Nephron (organoid): ENCODE measurements around the gene WDR45.

Experiments
- H3K27ac Mint-ChIP-seq, 3 experiments: 2 replicates each; pipeline ENCODE4 v1.8.0; 2020; ENCODE audit warnings: mixed read lengths in 3 of 3, mild to moderate bottlenecking in 2 of 3, moderate library complexity in 1 of 3
- H3K27me3 Mint-ChIP-seq: 2 replicates; pipeline ENCODE4 v1.8.0; 2021; ENCODE audit warnings: low read depth, mild to moderate bottlenecking, moderate library complexity, mixed read lengths
- H3K36me3 Mint-ChIP-seq: 2 replicates; pipeline ENCODE4 v1.8.0; 2020; ENCODE audit warnings: low read depth, mixed read lengths
- H3K4me1 Mint-ChIP-seq: 2 replicates; pipeline ENCODE4 v1.8.0; 2020; ENCODE audit warnings: mixed read lengths
- H3K4me3 Mint-ChIP-seq, 3 experiments: 2 replicates each; pipeline ENCODE4 v1.8.0; 2020; ENCODE audit warnings: mild to moderate bottlenecking in 3 of 3, mixed read lengths in 3 of 3, moderate library complexity in 2 of 3
- H3K9me3 Mint-ChIP-seq: 2 replicates; pipeline ENCODE4 v1.8.0; 2020; ENCODE audit warnings: mixed read lengths
- TF ChIP-seq, protein P1 (sequence below), 3 experiments: fragments of 200-600 bp; sonication (generic); IDR thresholded peaks; one replicate each; pipeline ENCODE4 v1.5.0; 2021; ENCODE audit warnings: antibody characterized with exemption in 3 of 3; ENCODE audit not compliant: unreplicated experiment in 3 of 3

WDR45 gene

DNA sequence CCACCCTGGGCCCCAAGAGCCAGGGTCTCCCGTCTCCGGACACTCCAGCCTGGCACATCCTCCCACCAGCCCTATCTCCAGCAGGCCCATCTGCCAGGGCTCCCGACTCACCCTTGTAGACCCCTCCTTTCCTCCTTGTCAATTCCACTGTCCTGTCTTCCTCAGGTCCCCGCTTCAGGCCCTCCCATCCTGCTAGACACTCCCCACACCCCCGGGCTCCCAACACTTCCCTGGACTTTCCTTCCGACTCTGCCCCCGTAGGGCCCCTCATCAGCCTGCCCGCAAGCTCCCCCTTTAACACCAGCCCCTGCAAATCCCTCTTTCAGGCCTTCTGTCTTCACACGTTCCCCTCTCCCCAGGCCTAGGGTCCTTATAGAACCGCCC is 7.0 kb downstream of the WDR45 start:
- TF ChIP-seq, protein P1, sequence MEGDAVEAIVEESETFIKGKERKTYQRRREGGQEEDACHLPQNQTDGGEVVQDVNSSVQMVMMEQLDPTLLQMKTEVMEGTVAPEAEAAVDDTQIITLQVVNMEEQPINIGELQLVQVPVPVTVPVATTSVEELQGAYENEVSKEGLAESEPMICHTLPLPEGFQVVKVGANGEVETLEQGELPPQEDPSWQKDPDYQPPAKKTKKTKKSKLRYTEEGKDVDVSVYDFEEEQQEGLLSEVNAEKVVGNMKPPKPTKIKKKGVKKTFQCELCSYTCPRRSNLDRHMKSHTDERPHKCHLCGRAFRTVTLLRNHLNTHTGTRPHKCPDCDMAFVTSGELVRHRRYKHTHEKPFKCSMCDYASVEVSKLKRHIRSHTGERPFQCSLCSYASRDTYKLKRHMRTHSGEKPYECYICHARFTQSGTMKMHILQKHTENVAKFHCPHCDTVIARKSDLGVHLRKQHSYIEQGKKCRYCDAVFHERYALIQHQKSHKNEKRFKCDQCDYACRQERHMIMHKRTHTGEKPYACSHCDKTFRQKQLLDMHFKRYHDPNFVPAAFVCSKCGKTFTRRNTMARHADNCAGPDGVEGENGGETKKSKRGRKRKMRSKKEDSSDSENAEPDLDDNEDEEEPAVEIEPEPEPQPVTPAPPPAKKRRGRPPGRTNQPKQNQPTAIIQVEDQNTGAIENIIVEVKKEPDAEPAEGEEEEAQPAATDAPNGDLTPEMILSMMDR (IDR thresholded peaks at IDR 0.05; ENCODE audit: unreplicated experiment in 3 of 3) = no peak
- H3K27me3 Mint-ChIP-seq = no peaks in the 10 kb centered on the region
- peaks cover 9% of the 10 kb centered on the region for H3K9me3 Mint-ChIP-seq

DNA sequence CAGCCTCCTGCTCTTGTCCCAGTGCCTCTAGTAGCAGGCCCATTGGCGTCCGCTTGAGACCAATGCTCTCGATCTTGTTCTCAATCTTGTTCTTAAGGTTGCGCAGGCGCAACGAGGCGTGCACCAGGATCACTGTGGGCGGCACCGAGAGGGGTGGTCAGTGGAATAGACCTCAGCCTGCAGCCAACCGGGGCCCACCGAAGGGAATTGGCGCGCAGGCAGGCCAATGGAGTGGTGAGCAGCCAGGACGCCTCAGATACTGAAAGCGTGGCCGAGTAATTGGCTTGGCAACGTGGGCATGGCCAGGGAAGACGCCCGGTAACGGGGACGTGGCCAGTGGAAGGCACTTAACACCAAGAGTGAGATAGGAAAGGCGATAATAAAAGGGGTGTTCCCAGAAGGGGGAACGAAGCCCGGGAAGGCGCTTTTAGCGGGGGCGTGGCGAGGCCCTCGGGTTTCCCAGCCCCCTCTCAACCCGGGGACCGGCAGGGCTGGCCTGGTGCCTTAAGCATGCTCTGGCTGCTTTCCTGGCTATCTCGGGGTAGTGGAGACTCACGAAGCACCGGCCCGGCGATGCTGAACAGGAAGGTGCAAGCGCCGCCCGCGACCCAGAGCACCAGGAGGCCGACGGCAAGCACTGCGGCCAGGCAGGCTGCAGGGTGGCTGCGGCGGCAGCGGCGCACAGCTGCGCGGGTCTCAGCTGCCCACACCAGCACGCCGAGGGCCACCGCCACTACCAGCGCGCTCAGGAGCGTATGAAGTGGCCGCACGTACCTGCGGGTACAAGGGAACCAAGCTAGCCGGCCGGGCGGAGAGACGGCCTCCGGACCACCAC is 7.6 kb downstream of the WDR45 start:
- Mint-ChIP-seq H3K9me3 (peaks cover 9% of the 10 kb centered on the region), H3K27me3 (no peaks in the 10 kb centered on the region), H3K27ac (no peak overlapping the region), H3K36me3 (peaks cover 5% of the 10 kb centered on the region), H3K4me3 (peak overlapping the region; percentile 74 to 90 (median 84)), H3K4me1 (no peaks in the 10 kb centered on the region)
- TF ChIP-seq, protein P1 (IDR thresholded peaks at IDR 0.05; ENCODE audit: unreplicated experiment in 3 of 3) = no peak

More for the DNA sequence above, 7.0 kb downstream of the WDR45 start:
- Mint-ChIP-seq H3K27ac (peak overlapping the region in 2 of 3 experiments; percentile 68 to 80), H3K4me1 (no peaks in the 10 kb centered on the region), H3K36me3 (peaks cover 7% of the 10 kb centered on the region), H3K4me3 (peak overlapping the region; percentile 84 to 90 (median 86))

DNA sequence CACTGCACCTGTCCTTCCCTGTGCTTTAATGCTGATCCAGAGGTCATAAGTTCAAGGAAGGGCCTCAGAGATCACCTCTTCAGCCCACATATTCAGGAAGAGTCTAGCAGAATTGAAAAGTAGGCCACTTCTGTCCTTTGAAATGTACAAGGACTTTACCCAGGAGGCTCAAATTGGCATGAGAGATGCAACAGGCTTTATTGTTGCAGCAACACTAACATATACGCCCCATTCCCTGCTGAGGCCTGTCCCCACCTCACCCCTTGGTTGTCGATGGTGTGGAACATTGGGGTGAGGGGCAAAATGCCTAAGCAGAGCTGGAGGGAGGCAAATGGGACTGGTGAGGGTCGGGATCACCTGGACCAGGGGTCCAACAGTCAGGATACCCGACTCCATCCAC is 8.7 kb downstream of the WDR45 start:
- H3K27me3 Mint-ChIP-seq = no peaks in the 10 kb centered on the region
- peak overlapping the region; percentile 41 to 45 (median 44) for H3K4me3 Mint-ChIP-seq
- peaks cover 14% of the 10 kb centered on the region for H3K9me3 Mint-ChIP-seq
- H3K27ac Mint-ChIP-seq = no peak overlapping the region
- TF ChIP-seq, protein P1 (IDR thresholded peaks at IDR 0.05; ENCODE audit: unreplicated experiment in 3 of 3) = no peak
- H3K4me1 Mint-ChIP-seq = no peaks in the 10 kb centered on the region
- H3K36me3 Mint-ChIP-seq = peaks cover 5% of the 10 kb centered on the region

DNA sequence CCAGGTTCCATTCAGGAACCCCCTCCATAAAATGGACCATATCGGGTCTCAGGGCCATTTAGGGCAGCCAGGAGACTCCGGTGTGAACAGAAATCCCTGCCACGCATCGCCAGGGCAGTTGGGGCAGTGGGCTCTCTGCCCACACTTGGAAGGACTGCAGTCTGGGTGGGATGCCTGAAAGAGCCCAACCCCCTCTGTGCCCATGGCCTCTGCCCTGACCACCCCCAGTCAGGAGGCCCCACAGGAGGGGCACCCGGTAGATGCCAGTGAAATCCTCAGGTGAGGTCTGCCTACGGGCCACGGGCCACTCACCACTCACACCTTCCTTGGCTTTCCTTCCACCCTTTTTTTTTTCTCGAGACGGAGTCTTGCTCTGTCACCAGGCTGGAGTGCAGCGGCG is 10.6 kb downstream of the WDR45 start:
- no peak overlapping the region for H3K27ac Mint-ChIP-seq
- TF ChIP-seq, protein P1 (IDR thresholded peaks at IDR 0.05; ENCODE audit: unreplicated experiment in 3 of 3) = no peak
- H3K9me3 Mint-ChIP-seq = peaks cover 14% of the 10 kb centered on the region
- H3K4me1 Mint-ChIP-seq = no peaks in the 10 kb centered on the region
- no peaks in the 10 kb centered on the region for H3K27me3 Mint-ChIP-seq
- H3K36me3 Mint-ChIP-seq = peaks cover 5% of the 10 kb centered on the region
- no peak overlapping the region for H3K4me3 Mint-ChIP-seq

DNA sequence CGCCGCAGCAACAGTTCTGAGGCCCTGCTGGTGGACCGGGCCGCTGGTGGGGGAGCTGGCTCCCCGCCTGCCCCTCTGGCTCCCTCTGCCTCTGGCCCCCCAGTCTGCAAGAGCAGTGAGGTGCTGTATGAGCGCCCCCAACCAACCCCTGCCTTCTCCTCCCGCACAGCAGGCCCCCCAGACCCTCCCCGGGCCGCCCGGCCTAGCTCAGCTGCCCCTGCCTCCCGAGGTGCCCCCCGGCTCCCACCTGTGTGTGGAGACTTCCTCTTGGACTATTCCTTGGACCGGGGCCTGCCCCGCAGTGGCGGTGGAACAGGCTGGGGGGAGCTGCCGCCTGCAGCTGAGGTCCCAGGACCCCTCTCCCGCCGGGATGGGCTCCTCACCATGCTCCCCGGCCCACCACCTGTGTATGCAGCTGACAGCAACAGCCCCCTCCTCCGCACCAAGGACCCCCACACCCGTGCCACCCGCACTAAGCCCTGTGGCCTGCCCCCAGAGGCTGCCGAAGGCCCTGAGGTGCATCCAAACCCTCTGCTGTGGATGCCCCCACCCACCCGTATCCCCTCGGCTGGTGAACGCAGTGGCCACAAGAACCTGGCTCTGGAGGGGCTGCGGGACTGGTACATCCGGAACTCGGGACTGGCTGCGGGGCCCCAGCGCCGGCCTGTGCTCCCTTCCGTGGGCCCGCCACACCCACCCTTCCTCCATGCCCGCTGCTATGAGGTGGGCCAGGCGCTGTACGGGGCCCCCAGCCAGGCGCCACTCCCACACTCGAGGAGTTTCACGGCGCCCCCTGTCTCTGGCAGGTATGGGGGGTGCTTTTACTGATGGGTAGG is 12.2 kb downstream of the WDR45 start:
- no peaks in the 10 kb centered on the region for H3K4me1 Mint-ChIP-seq
- H3K9me3 Mint-ChIP-seq = peaks cover 14% of the 10 kb centered on the region
- no peak overlapping the region for H3K27ac Mint-ChIP-seq
- no peaks in the 10 kb centered on the region for H3K27me3 Mint-ChIP-seq
- TF ChIP-seq, protein P1 (IDR thresholded peaks at IDR 0.05; ENCODE audit: unreplicated experiment in 3 of 3) = no peak
- no peak overlapping the region for H3K4me3 Mint-ChIP-seq
- peaks cover 5% of the 10 kb centered on the region for H3K36me3 Mint-ChIP-seq
